PC-9 (cell line): ENCODE data around the gene TIMM9. TPM values are rescaled to one million over a fixed set of nuclear protein-coding genes. Genes with fewer than 3 reads are reported as not detected.

Experiments used
- Bru-seq: library from RNA; stranded (reverse); fragments of 400-500 nt; gene quantifications from one replicate; lab custom pipeline; 2021; lab: Mats Ljungman, UMichigan
- BruChase-seq, 2 experiments: library from RNA; stranded (reverse); fragments of 400-500 nt; gene quantifications; one replicate each; lab custom pipeline; 2021; lab: Mats Ljungman, UMichigan
- BruUV-seq: library from RNA; stranded (reverse); fragments of 400-500 nt; replicated peaks from 2 replicates; lab custom pipeline; 2021; lab: Mats Ljungman, UMichigan
- CTCF ChIA-PET: fragments of 300-600 bp; sonication (Branson Sonifier 250); formaldehyde crosslinking; loops from one replicate; lab custom pipeline; 2022; ENCODE audit warnings: antibody characterized with exemption; lab: Charles Lee
- POLR2A ChIA-PET: fragments of 300-600 bp; sonication (Branson Sonifier 250); formaldehyde crosslinking; loops from one replicate; lab custom pipeline; 2022; ENCODE audit warnings: antibody characterized with exemption; ENCODE audit not compliant: unreplicated experiment; lab: Charles Lee
- DNase-seq, 2 experiments: peaks; one replicate each; pipeline versions ENCODE4 v3.0.0 to v3.0.0-alpha.2; 2015 to 2022; ENCODE audit warnings: mixed read lengths in 1 of 2
- H2AFZ ChIP-seq: fragments of 200-600 bp; sonication (generic); 2 replicates; pipeline ENCODE4 v1.8.1; 2017; ENCODE audit warnings: antibody characterized with exemption
- H3F3A ChIP-seq: fragments of 200-600 bp; sonication (generic); 2 replicates; pipeline ENCODE4 v1.8.1; 2017; ENCODE audit warnings: antibody characterized with exemption, mild to moderate bottlenecking, low read depth; ENCODE audit not compliant: insufficient read depth
- H3K27ac ChIP-seq: fragments of 200-600 bp; sonication (generic); 2 replicates; pipeline ENCODE4 v1.6.1; 2016; ENCODE audit warnings: mixed run types
- H3K27me3 ChIP-seq: fragments of 200-600 bp; sonication (generic); 2 replicates; pipeline ENCODE4 v1.6.1; 2016; ENCODE audit warnings: low read depth, mixed run types; ENCODE audit not compliant: insufficient read depth
- H3K36me3 ChIP-seq: fragments of 200-600 bp; sonication (generic); 2 replicates; pipeline ENCODE4 v1.6.1; 2016; ENCODE audit warnings: low read depth, mixed run types
- H3K4me1 ChIP-seq: fragments of 200-600 bp; sonication (generic); replicated peaks from 2 replicates; pipeline ENCODE4 v1.6.1; 2016; ENCODE audit warnings: mixed run types; ENCODE audit not compliant: insufficient read depth
- H3K4me2 ChIP-seq: fragments of 200-600 bp; sonication (generic); 2 replicates; pipeline ENCODE4 v1.6.1; 2017; ENCODE audit warnings: mixed run types
- H3K4me3 ChIP-seq: fragments of 200-600 bp; sonication (generic); 2 replicates; pipeline ENCODE4 v1.6.1; 2016; ENCODE audit warnings: mixed run types
- H3K79me2 ChIP-seq: fragments of 200-600 bp; sonication (generic); 2 replicates; pipeline ENCODE4 v1.6.1; 2017; ENCODE audit warnings: low read depth, mixed run types
- H3K9me2 ChIP-seq: fragments of 200-600 bp; sonication (generic); 2 replicates; pipeline ENCODE4 v1.8.1; 2017; ENCODE audit warnings: mild to moderate bottlenecking; ENCODE audit not compliant: insufficient read depth
- H3K9me3 ChIP-seq: fragments of 200-600 bp; sonication (generic); 2 replicates; pipeline ENCODE4 v1.8.1; 2016; ENCODE audit warnings: low read depth; ENCODE audit not compliant: insufficient read depth
- H4K20me1 ChIP-seq: fragments of 200-600 bp; sonication (generic); 2 replicates; pipeline ENCODE4 v1.8.1; 2017; ENCODE audit not compliant: insufficient read depth
- CTCF ChIP-seq: fragments of 200-600 bp; sonication (generic); conservative IDR thresholded peaks from 2 replicates; pipeline ENCODE4 v1.6.1; 2017; ENCODE audit warnings: mixed run types, antibody characterized with exemption, mild to moderate bottlenecking, moderate library complexity
- EZH2 ChIP-seq: fragments of 200-600 bp; sonication (generic); IDR thresholded peaks from 2 replicates; pipeline ENCODE4 v1.8.0; 2017; ENCODE audit warnings: antibody characterized with exemption, low read depth
- intact Hi-C: fragments of 100-400 bp; cut with micrococcal nuclease; formaldehyde crosslinking; loops from one replicate; pipeline ENCODE4 v1.10.0; 2022; ENCODE audit not compliant: unreplicated experiment
- long read RNA-seq: library from polyadenylated mRNA; stranded (forward); transcript quantifications from one replicate; pipeline ENCODE4 v2.0.0, GENCODE V29; 2022
- total RNA-seq: library from RNA; stranded (reverse); gene quantifications from 2 replicates; pipeline ENCODE4 v1.2.3, GENCODE V29; 2021

Gene TIMM9
- total RNA-seq: 37.0 and 42.7 TPM in 2 replicates
- Bru-seq, nascent RNA: percentile 75 among the genes with signal in this experiment
- BruChase-seq, experiment 1, labeled RNA remaining after a 2-hour chase: percentile 77 among the genes with signal in this experiment
- BruChase-seq, experiment 2, labeled RNA remaining after a 6-hour chase: percentile 70 among the genes with signal in this experiment
- long read RNA-seq, partial matches to known transcripts: 20 of 23 reads
- long read RNA-seq, other reads (novel, unspliced or antisense): 0 of 23 reads

- ChIA-PET CTCF (no interaction called here), POLR2A (no interaction called here)
- Histone ChIP-seq H3K4me1 (peaks cover 22% of the 10 kb centered on the region), H3K9me2 (no peaks in the 10 kb centered on the region), H4K20me1 (no peaks in the 10 kb centered on the region), H3K4me3 (peak within 1 kb of the TSS; percentile 90), H3K4me2 (peak within 1 kb of the TSS; percentile 90), H3K9me3 (no peaks in the 10 kb centered on the region), H2AFZ (peak within 1 kb of the TSS; percentile 97), H3K27me3 (no peaks in the 10 kb centered on the region), H3F3A (peaks cover 23% of the 10 kb centered on the region; the same call in 1 of the 2 replicates), H3K36me3 (peaks cover 11% of the 10 kb centered on the region; the same call in 1 of the 2 replicates), H3K79me2 (peaks cover 50% of the 10 kb centered on the region), H3K27ac (peak within 1 kb of the TSS; percentile 80)
- TF ChIP-seq CTCF (no peak), EZH2 (no peak)
- DNase-seq: peak; percentile 91 to 92
- intact Hi-C loops: loop anchor here (1.0 kb wide), 1 partner anchor 130 kb away; no protein-coding TSS in a partner anchor
- no TSS peak for BruUV-seq
Observed at GRCh38 chr14:58427281-58428117, at the start of gene TIMM9, which contains the start of gene KIAA0586. TIMM9 (minus strand) TSS chr14:58427531; CDS start chr14:58411945, 15,586 bp downstream. KIAA0586 (plus strand) TSS chr14:58427719; CDS start chr14:58428265, 546 bp downstream.

- ChIA-PET CTCF (no interaction called here), POLR2A (interaction anchor here (0.6 kb wide), 2 partner anchors 12 to 71 kb away, joined by 3 read pairs; no protein-coding TSS in a partner anchor)
- no peak for DNase-seq
- intact Hi-C loops: no loop called here
- TF ChIP-seq CTCF: no peak
- no peak for TF ChIP-seq EZH2
- Histone ChIP-seq H3K9me2 (no peaks in the 10 kb centered on the region), H3K4me3 (no peak overlapping the region), H3K27ac (no peak overlapping the region), H2AFZ (no peak overlapping the region), H3K27me3 (no peaks in the 10 kb centered on the region), H3K79me2 (no peaks in the 10 kb centered on the region), H3K4me1 (no peaks in the 10 kb centered on the region), H4K20me1 (no peaks in the 10 kb centered on the region), H3K4me2 (no peak overlapping the region), H3F3A (no peaks in the 10 kb centered on the region), H3K9me3 (no peaks in the 10 kb centered on the region), H3K36me3 (no peaks in the 10 kb centered on the region)
- no TSS peak for BruUV-seq
Observed at GRCh38 chr14:58476320-58476719, 49.0 kb upstream of the TIMM9 start.

- intact Hi-C loops: loop anchor here (5.0 kb wide), 1 partner anchor 362 kb away; no protein-coding TSS in a partner anchor
- CTCF ChIA-PET: no interaction called here
- no peaks in the 10 kb centered on the region; the same call in 1 of the 2 replicates for H3K36me3 ChIP-seq
- H2AFZ ChIP-seq: no peak overlapping the region
- no peaks in the 10 kb centered on the region for H3K79me2 ChIP-seq
- no peaks in the 10 kb centered on the region for H3K27me3 ChIP-seq
- H3K4me1 ChIP-seq: no peaks in the 10 kb centered on the region
- no peak for TF ChIP-seq EZH2
- no peak for TF ChIP-seq CTCF
- H3K27ac ChIP-seq: no peak overlapping the region
- no peak for DNase-seq
- no TSS peak for BruUV-seq
- H3K4me2 ChIP-seq: no peak overlapping the region
- POLR2A ChIA-PET: interaction anchor here (0.5 kb wide), 1 partner anchor 144 kb away, joined by 4 read pairs; no protein-coding TSS in a partner anchor
- H3K9me2 ChIP-seq: no peaks in the 10 kb centered on the region
- no peaks in the 10 kb centered on the region for H3F3A ChIP-seq
- H4K20me1 ChIP-seq: no peaks in the 10 kb centered on the region
- H3K9me3 ChIP-seq: no peaks in the 10 kb centered on the region
- no peak overlapping the region for H3K4me3 ChIP-seq
Observed at GRCh38 chr14:58469309-58469708, 42.0 kb upstream of the TIMM9 start.
